Tibial nerve (tissue), 4 donors: Measurements from ENCODE around the gene ZNF467.

Experiments
- CTCF ChIP-seq, 5 experiments: fragments of 200-600 bp in 3 of 5; fragments of 450-650 bp in 2 of 5; sonication (generic) in 3 of 5; IDR thresholded peaks; one replicate each; pipeline ENCODE4 v1.5.1; 2016 to 2019; ENCODE audit warnings: antibody characterized with exemption in 5 of 5, mild to moderate bottlenecking in 3 of 5, moderate library complexity in 2 of 5
- EP300 ChIP-seq, 2 donors: sonication (generic); formaldehyde crosslinking; IDR thresholded peaks; one replicate each; pipeline ENCODE4 v1.6.1; 2017; ENCODE audit warnings: antibody characterized with exemption in 2 of 2, mild to moderate bottlenecking in 1 of 2

GRCh38 chr7:149732611-149733010 is 40.8 kb downstream of the ZNF467 start:
- TF ChIP-seq CTCF (IDR thresholded peaks at IDR 0.05) (no peak), EP300 (IDR thresholded peaks at IDR 0.05) (no peak)
